ENCODE data around the gene SLC6A16.

DNA sequence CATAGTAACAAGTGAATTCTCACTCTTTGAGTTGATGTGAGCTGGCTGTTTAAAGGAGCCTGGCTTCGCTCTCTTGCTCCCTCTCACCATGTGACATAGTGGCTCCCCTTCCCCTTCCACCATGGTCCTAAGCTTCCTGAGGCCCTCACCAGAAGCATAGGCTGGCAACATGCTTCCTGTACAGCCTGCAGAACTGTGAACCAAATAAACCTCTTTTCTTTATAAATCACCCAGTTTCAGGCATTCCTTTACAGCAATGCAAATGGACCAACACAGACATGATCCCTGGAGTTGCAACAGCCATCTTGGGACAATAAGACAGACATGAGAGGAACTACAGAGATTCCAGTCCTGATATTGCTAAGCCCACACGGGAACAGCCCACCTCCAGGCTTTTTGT is 24.6 kb upstream of the SLC6A16 start:
- TF ChIP-seq, protein P1, sequence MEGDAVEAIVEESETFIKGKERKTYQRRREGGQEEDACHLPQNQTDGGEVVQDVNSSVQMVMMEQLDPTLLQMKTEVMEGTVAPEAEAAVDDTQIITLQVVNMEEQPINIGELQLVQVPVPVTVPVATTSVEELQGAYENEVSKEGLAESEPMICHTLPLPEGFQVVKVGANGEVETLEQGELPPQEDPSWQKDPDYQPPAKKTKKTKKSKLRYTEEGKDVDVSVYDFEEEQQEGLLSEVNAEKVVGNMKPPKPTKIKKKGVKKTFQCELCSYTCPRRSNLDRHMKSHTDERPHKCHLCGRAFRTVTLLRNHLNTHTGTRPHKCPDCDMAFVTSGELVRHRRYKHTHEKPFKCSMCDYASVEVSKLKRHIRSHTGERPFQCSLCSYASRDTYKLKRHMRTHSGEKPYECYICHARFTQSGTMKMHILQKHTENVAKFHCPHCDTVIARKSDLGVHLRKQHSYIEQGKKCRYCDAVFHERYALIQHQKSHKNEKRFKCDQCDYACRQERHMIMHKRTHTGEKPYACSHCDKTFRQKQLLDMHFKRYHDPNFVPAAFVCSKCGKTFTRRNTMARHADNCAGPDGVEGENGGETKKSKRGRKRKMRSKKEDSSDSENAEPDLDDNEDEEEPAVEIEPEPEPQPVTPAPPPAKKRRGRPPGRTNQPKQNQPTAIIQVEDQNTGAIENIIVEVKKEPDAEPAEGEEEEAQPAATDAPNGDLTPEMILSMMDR (IDR thresholded peaks at IDR 0.05; ENCODE audit: insufficient read depth, low read length): no peak
- TF ChIP-seq SPI1 (IDR thresholded peaks at IDR 0.05; ENCODE audit: borderline replicate concordance, low read depth): no peak
- TF ChIP-seq, protein P2, sequence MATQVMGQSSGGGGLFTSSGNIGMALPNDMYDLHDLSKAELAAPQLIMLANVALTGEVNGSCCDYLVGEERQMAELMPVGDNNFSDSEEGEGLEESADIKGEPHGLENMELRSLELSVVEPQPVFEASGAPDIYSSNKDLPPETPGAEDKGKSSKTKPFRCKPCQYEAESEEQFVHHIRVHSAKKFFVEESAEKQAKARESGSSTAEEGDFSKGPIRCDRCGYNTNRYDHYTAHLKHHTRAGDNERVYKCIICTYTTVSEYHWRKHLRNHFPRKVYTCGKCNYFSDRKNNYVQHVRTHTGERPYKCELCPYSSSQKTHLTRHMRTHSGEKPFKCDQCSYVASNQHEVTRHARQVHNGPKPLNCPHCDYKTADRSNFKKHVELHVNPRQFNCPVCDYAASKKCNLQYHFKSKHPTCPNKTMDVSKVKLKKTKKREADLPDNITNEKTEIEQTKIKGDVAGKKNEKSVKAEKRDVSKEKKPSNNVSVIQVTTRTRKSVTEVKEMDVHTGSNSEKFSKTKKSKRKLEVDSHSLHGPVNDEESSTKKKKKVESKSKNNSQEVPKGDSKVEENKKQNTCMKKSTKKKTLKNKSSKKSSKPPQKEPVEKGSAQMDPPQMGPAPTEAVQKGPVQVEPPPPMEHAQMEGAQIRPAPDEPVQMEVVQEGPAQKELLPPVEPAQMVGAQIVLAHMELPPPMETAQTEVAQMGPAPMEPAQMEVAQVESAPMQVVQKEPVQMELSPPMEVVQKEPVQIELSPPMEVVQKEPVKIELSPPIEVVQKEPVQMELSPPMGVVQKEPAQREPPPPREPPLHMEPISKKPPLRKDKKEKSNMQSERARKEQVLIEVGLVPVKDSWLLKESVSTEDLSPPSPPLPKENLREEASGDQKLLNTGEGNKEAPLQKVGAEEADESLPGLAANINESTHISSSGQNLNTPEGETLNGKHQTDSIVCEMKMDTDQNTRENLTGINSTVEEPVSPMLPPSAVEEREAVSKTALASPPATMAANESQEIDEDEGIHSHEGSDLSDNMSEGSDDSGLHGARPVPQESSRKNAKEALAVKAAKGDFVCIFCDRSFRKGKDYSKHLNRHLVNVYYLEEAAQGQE (IDR thresholded peaks at IDR 0.05; ENCODE audit: insufficient replicate concordance, low read depth): no peak
- no peak for TF ChIP-seq POLR2AphosphoS5 (IDR thresholded peaks at IDR 0.05; ENCODE audit: low read depth)
- TF ChIP-seq GABPA (IDR thresholded peaks at IDR 0.05; ENCODE audit: low read depth): no peak

All from HL-60 (cell line).